Ovary (tissue), 1 donor: Measurements from ENCODE around the gene PHACTR1.

Source experiments
- EP300 ChIP-seq: sonication (generic); formaldehyde crosslinking; IDR thresholded peaks from one replicate; pipeline ENCODE4 v1.6.1; 2017; ENCODE audit warnings: antibody characterized with exemption
- POLR2A ChIP-seq: fragments of 450-650 bp; IDR thresholded peaks from one replicate; pipeline ENCODE4 v1.6.1; 2017; ENCODE audit warnings: antibody characterized with exemption, mild to moderate bottlenecking, moderate library complexity

DNA sequence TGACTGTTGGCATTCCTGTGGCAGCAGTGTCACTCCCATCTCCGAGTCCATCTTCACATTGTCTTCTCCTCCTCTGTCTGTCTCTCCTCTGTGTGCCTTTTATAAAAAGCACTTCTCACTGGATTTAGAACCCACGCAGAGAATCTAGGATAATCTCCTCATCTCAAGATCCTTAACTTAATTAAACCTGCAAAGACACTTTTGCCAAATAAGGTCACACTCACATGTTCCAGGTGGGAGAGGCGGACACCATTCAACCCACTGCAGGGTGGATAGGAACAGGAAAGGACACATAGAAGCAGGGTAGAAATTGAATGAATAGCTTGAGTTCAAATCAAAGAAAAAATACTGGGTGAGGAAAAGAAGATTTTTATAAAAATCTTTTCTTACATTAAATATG, 292.5 kb downstream of the PHACTR1 start:
- TF ChIP-seq EP300 (no peak), POLR2A (no peak)
